HL-60/S4 treated with phorbol 12-myristate 13-acetate at 8.2 ng/mL for 4 days and 3 days (cell line): Measurements from ENCODE around the gene YIF1A.

Source experiments
- in situ Hi-C: fragments of 300-500 bp; cut with MboI; formaldehyde crosslinking; loops from 2 replicates; pipeline ENCODE4 v1.15.0; 2022; ENCODE audit warnings: low sequenced_read_pairs

Gene YIF1A

GRCh38 chr11:66248903-66249302 is 40.0 kb downstream of the YIF1A start:
- in situ Hi-C loops, result no loop called here

- in situ Hi-C loops, result no loop called here
Observed at GRCh38 chr11:66247801-66248200, 41.1 kb downstream of the YIF1A start.

- in situ Hi-C loops, result no loop called here
Observed at GRCh38 chr11:66247295-66247694, 41.6 kb downstream of the YIF1A start.

- in situ Hi-C loops, result no loop called here
Observed at GRCh38 chr11:66243782-66244535, 45.0 kb downstream of the YIF1A start.

GRCh38 chr11:66242095-66242765 is 46.7 kb downstream of the YIF1A start:
- in situ Hi-C loops, result no loop called here

- in situ Hi-C loops, result no loop called here
Observed at GRCh38 chr11:66240781-66241136, 48.2 kb downstream of the YIF1A start.

GRCh38 chr11:66239998-66240780 is 48.8 kb downstream of the YIF1A start:
- in situ Hi-C loops, result no loop called here

GRCh38 chr11:66239511-66239910 is 49.4 kb downstream of the YIF1A start:
- in situ Hi-C loops, result no loop called here

- in situ Hi-C loops, result no loop called here
Observed at GRCh38 chr11:66238786-66239413, 50.0 kb downstream of the YIF1A start.

- in situ Hi-C loops, result no loop called here
Observed at GRCh38 chr11:66237867-66238266, 51.1 kb downstream of the YIF1A start.

- in situ Hi-C loops, result no loop called here
Observed at GRCh38 chr11:66235141-66235540, 53.8 kb downstream of the YIF1A start.
